Smooth muscle cell (in vitro differentiated cells): ENCODE data around the gene APOLD1. TPM values are rescaled to one million over a fixed set of nuclear protein-coding genes. Genes with fewer than 3 reads are reported as not detected.

Source experiments
- DNase-seq: peaks from one replicate; lab custom pipeline; 2025; ENCODE audit not compliant: unreplicated experiment; lab: John Stamatoyannopoulos, UW
- H2AFZ ChIP-seq: fragments of 200-600 bp; sonication (generic); 2 replicates; pipeline ENCODE4 v1.6.0; 2016; ENCODE audit warnings: antibody characterized with exemption, low read depth, mild to moderate bottlenecking
- H3F3A ChIP-seq: fragments of 200-600 bp; sonication (generic); 2 replicates; pipeline ENCODE4 v1.6.0; 2017; ENCODE audit warnings: antibody characterized with exemption, low read depth
- H3K27ac ChIP-seq: fragments of 200-600 bp; sonication (generic); 2 replicates; pipeline ENCODE4 v1.5.1; 2016; ENCODE audit warnings: low read depth, mild to moderate bottlenecking
- H3K27me3 ChIP-seq: fragments of 200-600 bp; sonication (generic); 2 replicates; pipeline ENCODE4 v1.6.1; 2016; ENCODE audit warnings: low read depth, mild to moderate bottlenecking
- H3K36me3 ChIP-seq: fragments of 200-600 bp; sonication (generic); 2 replicates; pipeline ENCODE4 v1.5.1; 2016; ENCODE audit warnings: low read depth
- H3K4me1 ChIP-seq: fragments of 200-600 bp; sonication (generic); 2 replicates; pipeline ENCODE4 v1.5.1; 2016; ENCODE audit warnings: low read depth
- H3K4me2 ChIP-seq: fragments of 200-600 bp; sonication (generic); 2 replicates; pipeline ENCODE4 v1.6.0; 2016; ENCODE audit warnings: mild to moderate bottlenecking
- H3K4me3 ChIP-seq: fragments of 200-600 bp; sonication (generic); 2 replicates; pipeline ENCODE4 v1.5.1; 2016; ENCODE audit warnings: mild to moderate bottlenecking
- H3K79me2 ChIP-seq: fragments of 200-600 bp; sonication (generic); 2 replicates; pipeline ENCODE4 v1.6.0; 2016; ENCODE audit warnings: low read depth, mild to moderate bottlenecking
- H3K9ac ChIP-seq: fragments of 200-600 bp; sonication (generic); 2 replicates; pipeline ENCODE4 v1.6.0; 2016; ENCODE audit warnings: low read depth
- H3K9me3 ChIP-seq: fragments of 200-600 bp; sonication (generic); replicated peaks from 2 replicates; pipeline ENCODE4 v1.5.1; 2016; ENCODE audit warnings: low read depth
- H4K20me1 ChIP-seq: fragments of 200-600 bp; sonication (generic); 2 replicates; pipeline ENCODE4 v1.6.0; 2016; ENCODE audit warnings: low read depth
- WGBS: methylation state at CpG from one replicate; pipeline ENCODE4 v1.1.7; 2016; ENCODE audit warnings: low lambda C conversion rate; 5-methylcytosine and 5-hydroxymethylcytosine counted together
- polyA plus RNA-seq: library from polyadenylated mRNA; unstranded; fragments of >200 nt; fragmentation: Nextera tagmentation; extraction: Ambion mirVana; gene quantifications from 2 replicates; pipeline ENCODE4 v1.2.1, GENCODE V29; 2016
- total RNA-seq: library from RNA; depleted of rRNA; stranded (reverse); fragments of >200 nt; gene quantifications from 2 replicates; pipeline ENCODE4 v1.2.3, GENCODE V29; 2014
- TF ChIP-seq, protein P1 (sequence below): fragments of 200-600 bp; sonication (generic); IDR thresholded peaks from 2 replicates; pipeline ENCODE4 v1.5.1; 2017; ENCODE audit warnings: borderline replicate concordance, mild to moderate bottlenecking, antibody characterized with exemption; ENCODE audit not compliant: insufficient read depth, poor library complexity, severe bottlenecking

Gene APOLD1
- total and polyA plus RNA-seq, 2 experiments from 2014 or later, result 0.99 to 1.8 TPM

DNA sequence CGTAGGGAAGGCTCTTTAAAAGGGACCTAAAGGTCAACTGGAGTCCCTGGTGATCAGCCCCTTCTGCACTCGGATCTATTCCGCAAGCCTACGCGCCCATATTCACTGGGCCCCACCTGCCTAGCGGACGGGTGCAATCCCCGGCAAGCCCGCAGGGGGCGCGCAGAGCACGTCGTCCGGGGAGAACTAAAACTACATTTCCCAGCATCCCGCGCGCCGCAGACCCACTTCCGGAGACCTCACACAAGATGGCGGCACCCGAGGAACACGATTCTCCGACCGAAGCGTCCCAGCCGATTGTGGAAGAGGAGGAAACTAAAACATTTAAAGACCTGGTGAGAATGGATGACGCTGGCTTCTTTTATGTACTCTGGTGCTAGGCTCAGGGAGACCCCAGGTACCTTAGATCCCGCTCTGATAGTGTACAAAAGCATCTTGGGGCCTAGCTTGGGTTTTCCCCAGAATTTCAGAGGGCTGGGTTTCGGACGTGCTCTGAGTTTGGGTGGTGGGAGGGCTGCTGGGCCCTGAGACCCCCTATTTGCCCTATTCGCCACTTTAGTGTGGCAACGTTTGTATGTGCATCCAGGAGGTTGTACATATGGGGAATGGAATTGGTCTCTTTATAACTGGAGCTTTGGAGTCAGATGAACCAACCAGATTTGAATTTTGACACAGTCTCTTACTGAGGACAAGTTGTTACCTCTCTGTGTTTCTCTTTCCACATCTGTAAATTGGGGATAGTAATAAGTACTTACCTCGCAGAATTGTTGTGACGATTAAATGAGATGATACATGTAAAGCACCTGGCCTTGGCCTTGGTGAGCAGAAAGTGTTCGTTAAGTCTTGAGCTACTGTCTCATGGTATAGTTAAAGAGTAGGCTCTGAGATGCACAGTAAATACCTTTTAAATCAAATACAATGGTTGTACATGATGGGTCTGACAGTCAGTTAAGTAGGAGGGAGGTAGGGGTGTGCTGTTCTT, 28.0 kb downstream of the APOLD1 start, which contains the start of gene DDX47:
Gene DDX47, plus strand, starts transcription at position 227 of the 982 bp plus-strand sequence. Its CDS starts 22 bp downstream, at position 249.
- H2AFZ ChIP-seq, result peak within 1 kb of the TSS; percentile 81
- peaks cover 3% of the 10 kb centered on the region for H3F3A ChIP-seq
- H3K9me3 ChIP-seq, result no peaks in the 10 kb centered on the region
- H3K27ac ChIP-seq, result peak within 1 kb of the TSS; percentile 83
- peaks cover 48% of the 10 kb centered on the region for H3K79me2 ChIP-seq
- peaks cover 8% of the 10 kb centered on the region for H3K4me1 ChIP-seq
- H4K20me1 ChIP-seq, result no peaks in the 10 kb centered on the region
- no peaks in the 10 kb centered on the region for H3K27me3 ChIP-seq
- WGBS, result 3% methylated on average over 33 of the region's 35 CpGs
- TF ChIP-seq, protein P1, sequence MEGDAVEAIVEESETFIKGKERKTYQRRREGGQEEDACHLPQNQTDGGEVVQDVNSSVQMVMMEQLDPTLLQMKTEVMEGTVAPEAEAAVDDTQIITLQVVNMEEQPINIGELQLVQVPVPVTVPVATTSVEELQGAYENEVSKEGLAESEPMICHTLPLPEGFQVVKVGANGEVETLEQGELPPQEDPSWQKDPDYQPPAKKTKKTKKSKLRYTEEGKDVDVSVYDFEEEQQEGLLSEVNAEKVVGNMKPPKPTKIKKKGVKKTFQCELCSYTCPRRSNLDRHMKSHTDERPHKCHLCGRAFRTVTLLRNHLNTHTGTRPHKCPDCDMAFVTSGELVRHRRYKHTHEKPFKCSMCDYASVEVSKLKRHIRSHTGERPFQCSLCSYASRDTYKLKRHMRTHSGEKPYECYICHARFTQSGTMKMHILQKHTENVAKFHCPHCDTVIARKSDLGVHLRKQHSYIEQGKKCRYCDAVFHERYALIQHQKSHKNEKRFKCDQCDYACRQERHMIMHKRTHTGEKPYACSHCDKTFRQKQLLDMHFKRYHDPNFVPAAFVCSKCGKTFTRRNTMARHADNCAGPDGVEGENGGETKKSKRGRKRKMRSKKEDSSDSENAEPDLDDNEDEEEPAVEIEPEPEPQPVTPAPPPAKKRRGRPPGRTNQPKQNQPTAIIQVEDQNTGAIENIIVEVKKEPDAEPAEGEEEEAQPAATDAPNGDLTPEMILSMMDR, result peak; percentile 89
- H3K36me3 ChIP-seq, result no peaks in the 10 kb centered on the region
- DNase-seq, result peak; percentile 87
- peak within 1 kb of the TSS; percentile 86 for H3K4me3 ChIP-seq
- H3K4me2 ChIP-seq, result peak within 1 kb of the TSS; percentile 95
- peak within 1 kb of the TSS; percentile 96 for H3K9ac ChIP-seq

DNA sequence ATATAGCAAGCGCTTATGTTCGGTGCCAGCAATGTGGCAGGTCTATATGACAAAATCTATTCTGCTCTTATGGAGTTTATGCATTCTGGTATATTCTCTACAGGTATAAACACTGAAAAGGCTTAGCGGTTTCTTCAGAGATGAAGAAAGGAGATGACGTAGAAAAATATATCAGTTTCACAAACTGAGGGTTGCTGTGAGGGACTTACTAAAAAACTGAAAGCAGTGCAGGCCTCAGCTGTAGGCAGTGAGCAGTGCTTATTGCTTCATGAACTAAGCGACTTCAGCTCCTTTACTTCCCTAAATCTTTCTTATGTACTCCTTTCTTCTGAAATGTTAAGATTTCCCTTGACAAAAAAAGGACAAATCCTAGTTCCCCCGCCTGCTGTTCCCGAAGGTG, 32.2 kb downstream of the APOLD1 start:
- no peak overlapping the region for H3K4me2 ChIP-seq
- no peak overlapping the region for H2AFZ ChIP-seq
- peaks cover 8% of the 10 kb centered on the region for H3F3A ChIP-seq
- H3K4me1 ChIP-seq, result peaks cover 12% of the 10 kb centered on the region
- no peaks in the 10 kb centered on the region for H3K27me3 ChIP-seq
- DNase-seq, result no peak
- no peaks in the 10 kb centered on the region for H3K9me3 ChIP-seq
- 99% methylated on average over 7 of the region's 7 CpGs for WGBS
- H3K4me3 ChIP-seq, result no peak overlapping the region
- H4K20me1 ChIP-seq, result peaks cover 22% of the 10 kb centered on the region
- H3K79me2 ChIP-seq, result peaks cover 63% of the 10 kb centered on the region
- peaks cover 12% of the 10 kb centered on the region for H3K36me3 ChIP-seq
- H3K9ac ChIP-seq, result no peak overlapping the region
- H3K27ac ChIP-seq, result no peak overlapping the region
- TF ChIP-seq, protein P1, result no peak

DNA sequence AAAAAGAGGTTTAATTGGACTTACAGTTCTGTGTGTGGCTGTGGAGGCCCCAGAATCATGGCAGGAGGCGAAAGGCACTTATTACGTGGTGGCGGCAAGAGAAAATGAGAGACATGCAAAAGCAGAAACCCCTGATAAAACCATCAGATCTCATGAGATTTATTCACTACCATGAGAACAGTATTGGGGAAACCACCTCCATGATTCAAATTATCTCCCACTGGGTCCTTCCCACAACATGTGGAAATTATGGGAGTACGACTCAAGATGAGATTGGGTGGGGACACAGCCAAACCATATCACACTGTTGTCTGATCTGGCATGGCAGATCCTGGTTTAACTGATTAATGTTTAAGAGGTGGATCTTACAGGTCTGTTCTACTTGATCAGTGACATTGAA, 33.2 kb downstream of the APOLD1 start:
- H3K4me2 ChIP-seq, result peak overlapping the region; percentile 10
- TF ChIP-seq, protein P1, result no peak
- H3K9ac ChIP-seq, result no peak overlapping the region
- 98% methylated on average over 4 of the region's 4 CpGs for WGBS
- no peaks in the 10 kb centered on the region for H3K9me3 ChIP-seq
- peaks cover 12% of the 10 kb centered on the region for H3K4me1 ChIP-seq
- peaks cover 22% of the 10 kb centered on the region for H4K20me1 ChIP-seq
- peaks cover 8% of the 10 kb centered on the region for H3F3A ChIP-seq
- H3K4me3 ChIP-seq, result no peak overlapping the region
- H3K36me3 ChIP-seq, result peaks cover 16% of the 10 kb centered on the region
- no peak for DNase-seq
- H3K27ac ChIP-seq, result peak overlapping the region; percentile 84
- peaks cover 58% of the 10 kb centered on the region for H3K79me2 ChIP-seq
- no peaks in the 10 kb centered on the region for H3K27me3 ChIP-seq
- H2AFZ ChIP-seq, result no peak overlapping the region
